Upper lobe of left lung (tissue), 6 donors: ENCODE data around the gene DNAJB13. TPM values are rescaled to one million over a fixed set of nuclear protein-coding genes. Genes with fewer than 3 reads are reported as not detected.

ENCODE experiments used
- ATAC-seq, 2 donors: fragments of 200-7000 bp; cut with Tn5 transposase; one replicate each; pipeline ENCODE4 v1.9.1; 2022; ENCODE audit warnings: mild to moderate bottlenecking in 2 of 2, moderate library complexity in 2 of 2; ENCODE audit not compliant: low FRiP score in 2 of 2
- DNase-seq, 2 donors: peaks; one replicate each; pipeline ENCODE4 v3.0.0-alpha.2; 2019 to 2020
- H3K27ac ChIP-seq, 4 donors: fragments of 200-600 bp; sonication (generic); one replicate each; pipeline ENCODE4 v1.5.1; 2016 to 2019
- H3K27me3 ChIP-seq, 4 donors: fragments of 200-600 bp; sonication (generic); one replicate each; pipeline ENCODE4 v1.5.1; 2017 to 2019
- H3K36me3 ChIP-seq, 4 donors: fragments of 200-600 bp; sonication (generic); one replicate each; pipeline ENCODE4 v1.5.1; 2016 to 2019
- H3K4me1 ChIP-seq, 4 donors: fragments of 200-600 bp; sonication (generic); one replicate each; pipeline ENCODE4 v1.5.1; 2018 to 2019
- H3K4me3 ChIP-seq, 4 donors: fragments of 200-600 bp; sonication (generic); one replicate each; pipeline ENCODE4 v1.5.1; 2017 to 2019; ENCODE audit warnings: mild to moderate bottlenecking in 2 of 4, moderate library complexity in 1 of 4
- H3K9me3 ChIP-seq, 4 donors: fragments of 200-600 bp; sonication (generic); one replicate each; pipeline ENCODE4 v1.5.1; 2018 to 2019
- EP300 ChIP-seq, 4 donors: sonication (generic); formaldehyde crosslinking; IDR thresholded peaks; one replicate each; pipeline ENCODE4 v1.5.1; 2017; ENCODE audit warnings: antibody characterized with exemption in 4 of 4, control low read depth in 2 of 4
- POLR2A ChIP-seq, 4 donors: fragments of 450-650 bp; IDR thresholded peaks; one replicate each; pipeline ENCODE4 v1.5.1; 2016 to 2017; ENCODE audit warnings: antibody characterized with exemption in 4 of 4, mild to moderate bottlenecking in 2 of 4
- POLR2AphosphoS5 ChIP-seq, 2 donors: sonication (generic); formaldehyde crosslinking; IDR thresholded peaks; one replicate each; pipeline ENCODE4 v1.5.1; 2017; ENCODE audit warnings: antibody characterized with exemption in 2 of 2
- WGBS, 2 donors: methylation state at CpG; one replicate each; pipeline ENCODE4 v1.1.5; 2017 to 2018; 5-methylcytosine and 5-hydroxymethylcytosine counted together
- total RNA-seq, 6 donors: library from RNA; depleted of rRNA in 4 of 6; stranded (reverse); fragments of >200 nt in 4 of 6; gene quantifications; one replicate each; pipeline versions ENCODE4 v1.1.0 to v1.2.1, GENCODE V29; 2016 to 2021
- TF ChIP-seq, protein P1 (sequence below), 6 experiments: fragments of 450-650 bp in 4 of 6; fragments of 200-600 bp in 2 of 6; sonication (generic) in 2 of 6; IDR thresholded peaks; one replicate each; pipeline ENCODE4 v1.5.1; 2016 to 2019; ENCODE audit warnings: antibody characterized with exemption in 6 of 6
- donor health status: DM: no; HTN: no; CAD: no; lungs with moderate emphysema.
- donor health status: DM: no; HTN: yes; CAD: no; lungs with severe emphysema.

Gene DNAJB13
- total RNA-seq, 6 donors from 2014 or later = 0.49 to 16.5 (median 6.3) TPM

DNA sequence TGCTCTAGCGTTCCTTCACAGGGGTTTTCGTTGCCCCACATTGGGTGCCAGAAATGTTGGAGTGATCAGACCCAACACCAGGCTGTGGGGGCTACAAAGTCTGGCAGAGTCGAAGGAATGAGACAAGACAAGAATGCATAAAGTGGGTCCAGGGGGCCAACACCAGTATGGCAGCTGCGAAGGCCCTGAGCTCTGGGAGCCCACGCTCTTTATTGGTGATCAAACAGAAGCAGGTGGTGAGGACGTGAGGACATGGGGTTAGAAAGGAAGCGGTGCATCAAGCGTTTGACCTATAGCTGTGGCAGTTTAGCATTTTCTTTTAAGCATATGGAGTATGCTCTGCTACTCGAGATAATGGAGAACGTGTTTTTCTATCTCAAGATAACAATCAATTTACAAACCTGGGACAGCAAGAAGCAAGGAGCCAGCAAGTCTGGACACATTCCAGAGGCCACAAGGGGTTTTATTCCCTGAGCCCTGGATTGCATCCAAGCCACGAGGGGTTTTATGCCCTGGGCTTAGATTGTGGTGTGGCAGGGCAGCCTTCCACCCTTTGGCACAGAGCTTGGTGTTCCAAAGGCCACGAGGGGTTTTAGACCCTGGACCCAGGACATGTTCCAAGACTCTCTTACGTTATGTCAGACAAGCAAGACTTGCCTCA, 3.9 kb upstream of the DNAJB13 start:
- Histone ChIP-seq H3K27ac (no peak overlapping the region), H3K27me3 (no peaks in the 10 kb centered on the region), H3K4me1 (peaks cover 0 to 3% (median 0%) of the 10 kb centered on the region in 4 donors), H3K36me3 (no peaks in the 10 kb centered on the region), H3K9me3 (no peaks in the 10 kb centered on the region), H3K4me3 (no peak overlapping the region)
- DNase-seq (no peak), ATAC-seq (no peak)
- TF ChIP-seq POLR2AphosphoS5 (IDR thresholded peaks at IDR 0.05) = no peak
- TF ChIP-seq, protein P1, sequence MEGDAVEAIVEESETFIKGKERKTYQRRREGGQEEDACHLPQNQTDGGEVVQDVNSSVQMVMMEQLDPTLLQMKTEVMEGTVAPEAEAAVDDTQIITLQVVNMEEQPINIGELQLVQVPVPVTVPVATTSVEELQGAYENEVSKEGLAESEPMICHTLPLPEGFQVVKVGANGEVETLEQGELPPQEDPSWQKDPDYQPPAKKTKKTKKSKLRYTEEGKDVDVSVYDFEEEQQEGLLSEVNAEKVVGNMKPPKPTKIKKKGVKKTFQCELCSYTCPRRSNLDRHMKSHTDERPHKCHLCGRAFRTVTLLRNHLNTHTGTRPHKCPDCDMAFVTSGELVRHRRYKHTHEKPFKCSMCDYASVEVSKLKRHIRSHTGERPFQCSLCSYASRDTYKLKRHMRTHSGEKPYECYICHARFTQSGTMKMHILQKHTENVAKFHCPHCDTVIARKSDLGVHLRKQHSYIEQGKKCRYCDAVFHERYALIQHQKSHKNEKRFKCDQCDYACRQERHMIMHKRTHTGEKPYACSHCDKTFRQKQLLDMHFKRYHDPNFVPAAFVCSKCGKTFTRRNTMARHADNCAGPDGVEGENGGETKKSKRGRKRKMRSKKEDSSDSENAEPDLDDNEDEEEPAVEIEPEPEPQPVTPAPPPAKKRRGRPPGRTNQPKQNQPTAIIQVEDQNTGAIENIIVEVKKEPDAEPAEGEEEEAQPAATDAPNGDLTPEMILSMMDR (IDR thresholded peaks at IDR 0.05) = no peak
- no peak for TF ChIP-seq EP300 (IDR thresholded peaks at IDR 0.05)
- TF ChIP-seq POLR2A (IDR thresholded peaks at IDR 0.05) = no peak
- 73 to 75% methylated on average over 13 of the region's 13 CpGs for WGBS, 2 donors

DNA sequence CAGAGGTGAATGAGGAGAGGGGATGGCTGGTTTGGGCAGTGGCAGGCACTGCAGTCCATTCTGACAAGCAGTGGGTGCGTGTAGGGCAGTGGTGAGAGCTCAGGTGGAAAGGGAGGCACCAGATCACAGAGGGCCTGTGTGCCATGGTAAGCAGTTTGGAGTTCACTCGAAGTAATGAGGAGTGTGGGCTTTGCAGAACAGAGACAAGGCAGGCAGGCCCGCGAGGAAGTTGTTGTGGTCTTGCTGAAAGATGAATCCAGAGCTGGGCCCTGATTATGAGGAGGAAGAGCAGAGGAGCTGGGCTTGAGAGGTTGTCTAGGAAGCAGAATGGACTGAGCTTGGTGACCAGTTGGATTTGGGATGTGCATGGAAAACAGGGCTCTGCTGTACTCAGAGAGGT, 1.6 kb upstream of the DNAJB13 start:
- ATAC-seq = no peak
- no peaks in the 10 kb centered on the region for H3K4me1 ChIP-seq
- WGBS, 2 donors = 83 to 84% methylated on average over 4 of the region's 4 CpGs
- no peaks in the 10 kb centered on the region for H3K9me3 ChIP-seq
- H3K36me3 ChIP-seq = no peaks in the 10 kb centered on the region
- H3K27me3 ChIP-seq = no peaks in the 10 kb centered on the region
- H3K27ac ChIP-seq = no peak overlapping the region
- TF ChIP-seq POLR2AphosphoS5 (IDR thresholded peaks at IDR 0.05) = no peak
- no peak for TF ChIP-seq POLR2A (IDR thresholded peaks at IDR 0.05)
- TF ChIP-seq EP300 (IDR thresholded peaks at IDR 0.05) = no peak
- TF ChIP-seq, protein P1 (IDR thresholded peaks at IDR 0.05) = no peak
- no peak overlapping the region for H3K4me3 ChIP-seq
- no peak for DNase-seq

DNA sequence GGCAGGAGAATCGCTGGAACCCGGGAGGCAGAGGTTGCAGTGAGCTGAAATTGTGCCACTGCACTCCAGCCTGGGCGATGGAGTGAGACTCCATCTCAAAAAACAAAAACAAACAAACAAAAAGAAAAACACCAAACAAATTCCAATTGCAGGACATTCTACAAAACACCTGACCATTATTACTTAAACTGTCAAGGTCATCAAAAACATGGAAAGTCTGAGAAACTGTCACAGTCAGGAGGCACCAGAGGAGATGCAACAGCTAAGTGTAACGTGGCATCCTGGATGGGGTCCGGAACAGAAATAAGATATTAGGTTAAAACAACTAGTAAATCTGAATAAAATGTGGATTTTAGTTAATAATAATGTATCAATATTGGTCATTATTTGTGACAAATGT, 914 bp upstream of the DNAJB13 start:
- WGBS, 2 donors = 86 to 93% methylated on average over 5 of the region's 5 CpGs
- no peaks in the 10 kb centered on the region for H3K4me1 ChIP-seq
- H3K27me3 ChIP-seq = no peaks in the 10 kb centered on the region
- DNase-seq (no peak), ATAC-seq (no peak)
- no peak overlapping the region for H3K27ac ChIP-seq
- TF ChIP-seq, protein P1 (IDR thresholded peaks at IDR 0.05) = no peak
- TF ChIP-seq POLR2A (IDR thresholded peaks at IDR 0.05) = no peak
- no peak for TF ChIP-seq EP300 (IDR thresholded peaks at IDR 0.05)
- no peak for TF ChIP-seq POLR2AphosphoS5 (IDR thresholded peaks at IDR 0.05)
- H3K36me3 ChIP-seq = no peaks in the 10 kb centered on the region
- no peaks in the 10 kb centered on the region for H3K9me3 ChIP-seq
- H3K4me3 ChIP-seq = no peak overlapping the region

GRCh38 chr11:73951797-73952196, 971 bp downstream of the DNAJB13 start:
- Histone ChIP-seq H3K4me1 (no peaks in the 10 kb centered on the region), H3K4me3 (no peak overlapping the region), H3K27ac (no peak overlapping the region), H3K9me3 (no peaks in the 10 kb centered on the region), H3K27me3 (no peaks in the 10 kb centered on the region), H3K36me3 (no peaks in the 10 kb centered on the region)
- peak in 1 of 2 donors; percentile 75 for ATAC-seq
- TF ChIP-seq EP300 (IDR thresholded peaks at IDR 0.05) = no peak
- WGBS, 2 donors = 78 to 79% methylated on average over 7 of the region's 7 CpGs
- no peak for DNase-seq

GRCh38 chr11:73956876-73957653, 6.2 kb downstream of the DNAJB13 start:
- Histone ChIP-seq H3K27ac (no peak overlapping the region), H3K27me3 (no peaks in the 10 kb centered on the region), H3K4me1 (no peaks in the 10 kb centered on the region), H3K36me3 (no peaks in the 10 kb centered on the region), H3K4me3 (no peak overlapping the region), H3K9me3 (no peaks in the 10 kb centered on the region)
- WGBS, 2 donors = 72% methylated on average over 24 to 29 of the region's 29 CpGs
- no peak for DNase-seq
- ATAC-seq = peak in 1 of 2 donors; percentile 20
- TF ChIP-seq, protein P1 (IDR thresholded peaks at IDR 0.05) = no peak
- TF ChIP-seq POLR2A (IDR thresholded peaks at IDR 0.05) = no peak
- no peak for TF ChIP-seq EP300 (IDR thresholded peaks at IDR 0.05)
- no peak for TF ChIP-seq POLR2AphosphoS5 (IDR thresholded peaks at IDR 0.05)
